GM13977 (cell line): ENCODE measurements around the gene RCN2.

Source experiments
- DNase-seq: peaks from one replicate; pipeline ENCODE4 v3.0.0; 2012; ENCODE audit warnings: low spot score
- CTCF ChIP-seq: IDR thresholded peaks from 2 replicates; pipeline ENCODE4 v1.5.1; 2012; ENCODE audit warnings: mild to moderate bottlenecking, control low read depth; ENCODE audit not compliant: insufficient read depth; ENCODE audit errors: extremely low read depth, missing control alignments
- in situ Hi-C: fragments of 300-500 bp; cut with MboI; formaldehyde crosslinking; loops from one replicate; pipeline ENCODE4 v1.12.0; 2022; ENCODE audit warnings: low sequenced_read_pairs, low pct_unique_long_range_greater_than_20kb, mixed read lengths, inconsistent platforms; ENCODE audit not compliant: unreplicated experiment

Gene RCN2

GRCh38 chr15:76979331-76979925 is 47.9 kb downstream of the RCN2 start:
- TF ChIP-seq CTCF = no peak
- no peak for DNase-seq
- in situ Hi-C loops = no loop called here

DNA sequence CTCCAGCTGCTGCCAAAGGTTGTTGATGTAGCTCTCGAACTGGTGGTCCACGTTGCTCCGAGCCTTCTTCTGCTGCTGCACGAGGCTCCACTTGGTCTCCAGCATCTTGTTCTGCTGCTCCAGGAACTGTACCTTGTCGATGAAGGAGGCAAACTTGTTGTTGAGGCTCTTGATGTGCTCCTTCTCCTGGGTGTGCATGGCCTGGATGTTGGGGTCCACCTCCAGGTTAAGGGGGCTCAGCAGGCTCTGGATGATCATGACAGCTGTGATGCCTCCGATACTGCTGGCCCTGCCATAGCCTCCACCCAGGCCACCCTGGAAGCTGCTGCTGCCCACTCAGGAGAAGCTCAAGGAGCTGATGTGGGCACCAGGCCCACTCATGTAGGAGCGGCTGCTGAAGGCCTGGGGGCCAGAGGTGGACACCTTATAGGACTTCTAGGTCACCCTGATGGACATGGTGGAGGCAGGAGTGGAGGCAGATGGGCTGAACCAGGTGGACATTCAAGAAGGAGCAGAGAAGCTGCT is 48.5 kb downstream of the RCN2 start:
- in situ Hi-C loops = no loop called here
- DNase-seq = no peak
- TF ChIP-seq CTCF = no peak

- no peak for TF ChIP-seq CTCF
- no peak for DNase-seq
- in situ Hi-C loops = no loop called here
Measured at GRCh38 chr15:76982356-76982755, 50.8 kb downstream of the RCN2 start.

DNA sequence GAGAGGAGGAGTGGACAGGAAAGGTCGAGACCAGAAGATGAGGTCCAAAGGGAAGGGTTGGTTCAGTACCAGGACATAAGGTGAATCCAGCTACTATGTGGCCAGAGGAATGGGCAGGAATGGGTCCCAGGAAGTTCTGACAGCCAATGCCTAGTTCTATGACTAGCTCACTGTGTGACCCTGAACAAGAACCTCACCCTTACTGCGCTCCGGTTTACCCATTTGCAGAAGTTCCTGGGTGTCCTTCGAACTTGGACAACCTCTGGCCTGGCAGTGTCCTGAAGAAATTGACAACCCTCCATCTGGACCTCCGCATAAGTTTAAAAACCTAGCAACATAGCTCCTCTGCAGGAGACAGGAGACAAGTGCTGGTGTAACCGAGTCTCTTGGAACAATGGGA is 51.2 kb downstream of the RCN2 start:
- in situ Hi-C loops = no loop called here
- TF ChIP-seq CTCF = no peak
- no peak for DNase-seq

- TF ChIP-seq CTCF = no peak
- in situ Hi-C loops = no loop called here
- DNase-seq = no peak
Measured at GRCh38 chr15:76983590-76984375, 52.2 kb downstream of the RCN2 start.

- DNase-seq = no peak
- in situ Hi-C loops = no loop called here
- no peak for TF ChIP-seq CTCF
Measured at GRCh38 chr15:76986743-76987142, 55.2 kb downstream of the RCN2 start.
